ENCODE results near the gene RIOK1.
"Not testable (repeated sequence)": the region's sequence is repeated elsewhere in the genome, so short reads cannot be mapped to it uniquely, and the experiment has no call there.

RIOK1 gene

DNA sequence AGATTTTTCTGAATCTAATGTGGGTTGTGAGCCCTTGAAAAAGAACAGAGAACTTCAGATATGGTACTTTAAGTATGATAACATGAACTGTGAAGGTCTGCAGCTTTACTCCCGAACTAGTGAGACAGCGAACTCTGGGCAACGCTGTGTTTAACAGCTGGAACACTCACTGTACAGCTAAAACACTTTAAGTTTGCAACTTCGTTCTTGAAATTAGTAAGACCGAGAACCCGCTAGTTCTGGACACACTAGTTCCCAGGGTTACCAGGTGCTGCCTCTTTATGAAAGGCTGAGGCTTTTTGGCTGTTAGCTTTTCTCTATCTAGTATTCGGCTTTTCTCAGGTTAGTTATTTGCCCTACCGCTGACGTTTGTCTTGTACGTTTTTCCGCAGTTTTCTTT lies 52.9 kb downstream of the RIOK1 start:
- Mint-ChIP-seq H3K4me1 (peaks cover 14% of the 10 kb centered on the region), H3K27ac (no peak overlapping the region), H3K27me3 (peaks cover 4% of the 10 kb centered on the region), H3K36me3 (ENCODE audit: low read depth) (no peaks in the 10 kb centered on the region), H3K4me3 (no peak overlapping the region), H3K9me3 (no peaks in the 10 kb centered on the region)
- DNase-seq, result no peak
- no peak for ATAC-seq

DNA sequence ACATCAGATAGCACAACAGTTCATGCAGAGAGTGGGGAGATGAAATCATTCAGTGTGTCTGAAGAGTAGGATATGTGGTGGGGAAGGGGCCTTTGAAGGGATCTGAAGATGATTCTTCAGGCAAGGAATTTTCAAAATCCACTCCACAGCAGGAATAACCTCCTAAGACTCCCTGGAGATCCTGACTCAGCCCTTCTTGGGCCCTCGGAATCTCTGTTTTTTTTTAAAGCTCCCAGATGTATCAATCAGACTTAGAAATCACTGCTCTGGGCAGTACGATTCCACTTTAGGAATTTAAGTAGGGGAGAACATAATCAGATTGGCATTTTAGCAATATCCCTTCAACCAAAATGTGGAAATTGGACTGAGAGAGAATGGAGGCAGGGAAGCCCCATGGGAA lies 55.5 kb downstream of the RIOK1 start:
- peaks cover under 1% of the 10 kb centered on the region for H3K4me1 Mint-ChIP-seq
- no peaks in the 10 kb centered on the region for H3K9me3 Mint-ChIP-seq
- ATAC-seq (no peak), DNase-seq (no peak)
- no peak overlapping the region for H3K4me3 Mint-ChIP-seq
- peaks cover 4% of the 10 kb centered on the region for H3K27me3 Mint-ChIP-seq
- no peak overlapping the region for H3K27ac Mint-ChIP-seq
- H3K36me3 Mint-ChIP-seq (ENCODE audit: low read depth), result no peaks in the 10 kb centered on the region

DNA sequence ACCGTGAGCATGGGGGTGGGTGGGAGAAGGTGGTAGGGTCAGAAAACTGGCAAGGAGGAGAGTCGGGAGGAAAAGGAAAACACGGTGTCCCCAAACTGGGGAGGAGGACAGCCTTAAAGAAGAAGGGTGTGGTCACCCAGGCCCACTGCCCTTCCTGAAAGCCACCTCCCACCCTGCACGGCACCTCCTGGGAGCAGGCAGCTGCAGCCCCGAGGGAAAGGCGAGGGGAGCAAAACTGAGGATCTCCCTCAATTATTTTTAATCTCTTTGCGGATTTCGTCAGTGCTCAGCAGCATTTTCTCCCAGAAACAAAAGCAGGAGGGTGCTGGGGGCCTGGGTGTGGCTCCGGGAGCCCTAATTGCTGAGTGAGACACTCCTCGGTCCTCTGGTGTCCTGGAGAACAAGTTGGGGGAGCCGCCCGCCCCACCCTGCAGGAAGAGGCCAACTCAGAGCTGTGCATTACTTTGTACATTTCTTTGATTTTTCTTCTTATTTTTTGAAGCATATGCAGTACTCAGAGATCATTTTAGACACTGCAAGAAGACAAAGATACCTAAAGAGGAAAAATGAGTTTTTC lies 56.4 kb downstream of the RIOK1 start:
- DNase-seq, result no peak
- no peak for ATAC-seq
- H3K9me3 Mint-ChIP-seq, result no peaks in the 10 kb centered on the region
- H3K27ac Mint-ChIP-seq, result no peak overlapping the region
- no peak overlapping the region for H3K4me3 Mint-ChIP-seq
- peaks cover 4% of the 10 kb centered on the region for H3K27me3 Mint-ChIP-seq
- no peaks in the 10 kb centered on the region for H3K36me3 Mint-ChIP-seq (ENCODE audit: low read depth)
- peaks cover 3% of the 10 kb centered on the region for H3K4me1 Mint-ChIP-seq

DNA sequence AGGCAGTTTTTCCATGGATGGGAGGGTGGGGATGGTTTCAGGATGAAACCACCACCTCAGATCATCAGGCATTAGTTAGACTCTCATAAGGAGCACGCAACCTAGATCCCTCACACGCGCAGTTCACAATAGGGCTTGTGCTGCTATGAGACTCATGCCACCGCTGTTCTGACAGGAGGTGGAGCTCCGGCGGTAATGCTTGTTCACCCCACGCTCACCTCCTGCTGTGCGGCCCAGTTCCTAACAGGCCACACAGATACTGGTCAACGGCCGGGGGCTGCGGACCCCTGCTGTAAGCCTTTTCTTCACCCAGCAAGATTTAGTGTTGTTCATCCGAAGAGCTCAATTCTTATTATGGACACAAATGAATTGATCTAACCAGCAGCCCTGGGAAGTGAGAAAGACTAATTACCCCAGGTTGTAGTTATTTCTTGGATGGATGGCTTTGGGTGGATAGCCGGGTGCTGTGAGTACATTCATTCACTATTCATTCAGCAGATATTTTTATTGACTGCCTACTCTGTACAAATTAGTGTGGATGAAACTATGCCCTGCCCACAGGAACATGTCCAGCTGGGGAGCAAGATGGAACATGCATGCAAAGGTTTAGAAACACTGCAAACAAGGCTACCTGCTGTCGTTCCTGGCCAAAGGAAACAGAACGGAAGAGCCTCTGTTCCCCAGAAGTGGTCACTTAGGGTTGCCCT lies 57.2 kb downstream of the RIOK1 start:
- peaks cover 3% of the 10 kb centered on the region for H3K4me1 Mint-ChIP-seq
- no peak overlapping the region for H3K27ac Mint-ChIP-seq
- peaks cover 6% of the 10 kb centered on the region for H3K27me3 Mint-ChIP-seq
- DNase-seq, result no peak
- no peaks in the 10 kb centered on the region for H3K9me3 Mint-ChIP-seq
- H3K4me3 Mint-ChIP-seq, result no peak overlapping the region
- no peak for ATAC-seq
- H3K36me3 Mint-ChIP-seq (ENCODE audit: low read depth), result no peaks in the 10 kb centered on the region

DNA sequence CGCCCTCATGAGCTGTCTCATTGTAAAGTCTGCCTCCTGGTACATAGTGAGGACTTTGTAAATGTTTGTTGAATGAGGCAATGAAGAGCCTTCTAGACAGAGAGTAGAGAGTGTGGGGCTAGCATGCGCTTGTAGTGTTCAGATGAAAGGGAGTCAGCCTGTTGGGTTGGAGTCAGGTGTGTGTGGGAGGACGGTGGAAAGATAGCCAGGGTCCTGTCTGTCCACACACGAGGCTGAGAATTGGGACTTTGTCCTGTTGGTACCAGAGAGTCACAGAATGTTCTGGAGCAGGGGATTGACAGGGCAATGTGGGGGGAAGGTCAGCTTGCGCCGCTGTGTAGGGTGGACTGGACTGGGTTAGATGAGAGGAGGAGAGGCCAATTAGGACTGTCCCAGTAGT lies 58.6 kb downstream of the RIOK1 start:
- H3K9me3 Mint-ChIP-seq, result no peaks in the 10 kb centered on the region
- no peak overlapping the region for H3K4me3 Mint-ChIP-seq
- H3K36me3 Mint-ChIP-seq (ENCODE audit: low read depth), result no peaks in the 10 kb centered on the region
- peaks cover 6% of the 10 kb centered on the region for H3K27me3 Mint-ChIP-seq
- DNase-seq, result no peak
- ATAC-seq, result no peak
- H3K4me1 Mint-ChIP-seq, result peaks cover 3% of the 10 kb centered on the region
- no peak overlapping the region for H3K27ac Mint-ChIP-seq

DNA sequence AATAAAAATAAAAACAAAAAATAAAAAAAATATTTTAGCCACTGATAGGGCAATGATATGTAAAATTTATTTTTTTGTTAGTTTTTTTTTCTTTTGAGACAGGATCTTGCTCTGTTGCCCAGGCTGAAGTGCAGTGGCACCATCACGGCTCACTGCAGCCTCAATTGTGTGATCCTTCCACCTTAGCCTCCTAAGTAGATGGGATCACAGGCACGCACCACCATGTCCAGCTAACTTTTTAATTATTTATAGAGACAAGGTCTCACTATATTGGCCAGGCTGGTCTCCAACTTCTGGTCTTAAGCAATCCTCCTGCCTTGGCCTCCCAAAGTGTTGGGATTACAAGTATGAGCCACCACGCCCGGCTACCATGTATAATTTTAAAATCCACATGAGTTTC lies 59.4 kb downstream of the RIOK1 start:
- H3K36me3 Mint-ChIP-seq (ENCODE audit: low read depth), result no peaks in the 10 kb centered on the region
- no peaks in the 10 kb centered on the region for H3K9me3 Mint-ChIP-seq
- H3K4me3 Mint-ChIP-seq, result no peak overlapping the region
- H3K27me3 Mint-ChIP-seq, result peaks cover 6% of the 10 kb centered on the region
- peaks cover 3% of the 10 kb centered on the region for H3K4me1 Mint-ChIP-seq
- ATAC-seq (no peak), DNase-seq (no peak)
- no peak overlapping the region for H3K27ac Mint-ChIP-seq

DNA sequence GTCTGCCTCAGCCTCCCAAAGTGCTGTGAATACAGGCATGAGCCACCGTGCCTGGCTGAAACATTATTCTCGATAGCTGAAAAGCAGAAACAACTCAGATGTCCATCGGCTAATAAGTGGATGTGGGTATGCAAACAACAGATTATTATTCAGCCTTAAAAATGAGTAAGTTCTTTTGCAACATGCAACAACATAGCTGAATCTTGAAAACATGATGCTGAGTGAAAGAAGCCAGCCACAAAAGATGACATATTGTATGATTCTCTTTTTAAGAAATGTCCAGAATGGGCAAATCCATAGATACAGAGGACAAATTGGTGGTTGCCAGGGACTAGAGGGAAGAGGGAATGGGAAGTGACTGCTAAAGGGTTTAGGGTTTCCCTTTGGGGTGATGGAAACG lies 61.7 kb downstream of the RIOK1 start:
- peaks cover 3% of the 10 kb centered on the region for H3K4me1 Mint-ChIP-seq
- ATAC-seq, result no peak

DNA sequence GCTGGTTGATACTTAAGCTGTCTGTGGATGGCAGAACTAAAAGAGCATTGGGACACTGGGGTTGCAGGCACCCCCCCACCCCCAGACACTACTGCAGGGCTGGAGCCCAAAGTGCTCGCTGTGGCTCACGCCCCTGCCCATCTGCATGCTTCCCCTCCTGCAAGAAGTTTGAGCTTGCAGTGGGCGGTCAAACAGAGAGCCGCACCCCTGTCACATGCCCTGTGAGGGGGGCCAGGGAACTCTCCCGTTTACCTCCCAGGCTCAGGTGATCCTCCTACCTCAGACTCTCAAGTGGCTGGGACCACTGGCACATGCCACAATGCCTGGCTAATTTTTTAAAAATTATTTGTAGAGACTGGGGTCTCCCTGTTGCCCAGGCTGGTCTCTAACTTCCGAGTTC lies 63.3 kb downstream of the RIOK1 start:
- DNase-seq (no peak), ATAC-seq (no peak)
- H3K4me3 Mint-ChIP-seq, result no peak overlapping the region
- H3K4me1 Mint-ChIP-seq, result peaks cover 3% of the 10 kb centered on the region
- H3K27ac Mint-ChIP-seq, result no peak overlapping the region
- H3K36me3 Mint-ChIP-seq (ENCODE audit: low read depth), result no peaks in the 10 kb centered on the region
- peaks cover 2% of the 10 kb centered on the region for H3K27me3 Mint-ChIP-seq
- no peaks in the 10 kb centered on the region for H3K9me3 Mint-ChIP-seq

More for the DNA sequence above, 61.7 kb downstream of the RIOK1 start:
- Mint-ChIP-seq H3K27ac (no peak overlapping the region), H3K36me3 (ENCODE audit: low read depth) (no peaks in the 10 kb centered on the region), H3K27me3 (peaks cover 2% of the 10 kb centered on the region), H3K4me3 (no peak overlapping the region), H3K9me3 (no peaks in the 10 kb centered on the region)
- no peak for DNase-seq

DNA sequence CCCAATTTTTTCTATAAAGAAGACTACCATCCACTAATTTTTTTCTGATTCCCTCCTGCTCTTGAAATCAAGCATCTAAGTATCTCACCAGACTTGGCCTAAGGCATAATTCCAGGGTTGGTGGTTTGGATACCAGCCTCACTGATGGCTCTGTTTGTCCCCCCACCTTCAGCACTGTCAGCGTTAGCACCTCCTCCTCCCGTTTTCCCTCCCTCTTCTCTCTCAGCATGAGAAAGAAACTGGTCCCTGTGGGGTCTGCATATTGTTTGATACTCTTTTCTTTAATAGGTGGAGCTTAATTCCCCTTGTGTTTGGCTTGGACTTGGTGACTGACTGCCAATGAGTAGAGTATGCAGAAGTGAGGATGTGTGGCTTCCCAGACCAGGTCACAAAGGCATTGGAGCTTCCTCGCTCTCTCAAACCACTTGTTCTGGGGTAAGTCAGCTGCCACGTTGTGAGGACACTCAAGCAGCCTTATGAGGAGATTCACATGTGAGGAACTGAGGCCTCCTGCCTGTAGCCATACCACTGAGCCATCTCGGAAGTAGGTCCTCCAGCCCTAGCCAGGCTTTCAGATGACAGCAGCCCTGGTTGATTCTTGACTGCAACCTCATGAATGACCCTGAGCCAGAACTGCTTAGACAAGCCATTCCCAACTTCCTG lies 65.2 kb downstream of the RIOK1 start:
- ATAC-seq, result no peak
- H3K36me3 Mint-ChIP-seq (ENCODE audit: low read depth), result no peaks in the 10 kb centered on the region
- H3K27me3 Mint-ChIP-seq, result peaks cover 2% of the 10 kb centered on the region
- H3K4me1 Mint-ChIP-seq, result peaks cover 3% of the 10 kb centered on the region
- H3K9me3 Mint-ChIP-seq, result no peaks in the 10 kb centered on the region
- DNase-seq, result no peak
- no peak overlapping the region for H3K27ac Mint-ChIP-seq
- H3K4me3 Mint-ChIP-seq, result no peak overlapping the region

DNA sequence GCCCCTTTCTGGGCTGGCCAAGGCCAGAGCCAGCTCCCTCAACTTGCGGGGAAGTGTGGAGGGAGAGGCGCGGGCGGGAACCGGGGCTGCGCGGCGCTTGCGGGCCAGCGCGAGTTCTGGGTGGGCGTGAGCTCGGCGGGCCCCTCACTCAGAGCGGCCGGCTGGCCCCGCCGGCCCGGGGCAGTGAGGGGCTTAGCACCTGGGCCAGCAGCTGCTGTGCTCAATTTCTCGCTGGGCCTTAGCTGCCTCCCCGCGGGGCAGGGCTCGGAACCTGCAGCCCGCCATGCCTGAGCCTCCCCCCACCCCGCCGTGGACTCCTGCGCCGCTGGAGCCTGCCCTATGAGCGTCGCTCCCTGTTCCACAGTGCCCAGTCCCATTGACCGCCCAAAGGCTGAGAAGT lies 66.7 kb downstream of the RIOK1 start:
- not testable (repeated sequence) for H3K4me3 Mint-ChIP-seq; ATAC-seq; H3K4me1 Mint-ChIP-seq; H3K27me3 Mint-ChIP-seq; DNase-seq; H3K27ac Mint-ChIP-seq; H3K36me3 Mint-ChIP-seq (ENCODE audit: low read depth); H3K9me3 Mint-ChIP-seq

DNA sequence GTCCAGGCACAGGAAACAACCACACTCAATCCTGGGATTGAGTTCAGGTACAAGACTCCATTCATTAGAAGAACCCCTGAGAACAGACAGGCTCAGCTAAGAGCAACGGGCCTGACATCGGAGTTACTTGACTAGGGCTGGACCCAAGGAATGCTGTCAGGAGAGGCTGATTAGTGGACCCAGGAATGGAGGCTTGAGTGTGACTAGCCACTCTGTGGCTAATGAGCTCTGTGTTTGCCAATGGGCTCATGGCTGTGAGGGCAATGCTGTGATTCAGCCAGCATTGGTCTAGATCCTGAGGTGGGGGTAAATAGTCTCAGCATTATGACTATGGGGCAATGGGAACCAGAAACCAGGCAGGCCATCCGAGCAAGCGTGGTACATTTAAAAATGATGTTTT lies 71.8 kb downstream of the RIOK1 start:
- Mint-ChIP-seq H3K27me3 (peaks cover 3% of the 10 kb centered on the region), H3K4me1 (no peaks in the 10 kb centered on the region), H3K9me3 (no peaks in the 10 kb centered on the region), H3K4me3 (no peak overlapping the region), H3K36me3 (ENCODE audit: low read depth) (no peaks in the 10 kb centered on the region), H3K27ac (no peak overlapping the region)
- ATAC-seq, result no peak
- no peak for DNase-seq

DNA sequence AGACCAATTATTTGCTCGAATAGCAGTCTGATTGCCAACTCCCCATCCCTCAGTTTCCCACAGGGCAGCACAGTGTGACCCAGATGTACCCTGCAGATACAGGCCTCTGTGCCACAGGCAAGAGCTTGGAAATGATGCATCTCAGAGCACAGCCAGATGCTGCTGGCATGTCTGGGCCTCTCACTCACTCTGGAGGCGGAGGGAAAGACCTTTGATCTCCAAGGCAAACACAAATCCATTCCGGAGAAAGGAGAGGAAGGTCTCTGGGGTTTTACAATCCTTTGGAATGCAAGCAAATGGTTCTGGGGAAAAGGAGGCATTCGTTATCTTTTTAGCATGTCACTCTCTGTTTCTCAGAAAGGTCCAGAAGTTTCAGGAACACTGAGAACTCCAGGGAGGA lies 74.2 kb downstream of the RIOK1 start:
- H3K27me3 Mint-ChIP-seq, result peaks cover 9% of the 10 kb centered on the region
- no peaks in the 10 kb centered on the region for H3K9me3 Mint-ChIP-seq
- no peaks in the 10 kb centered on the region for H3K36me3 Mint-ChIP-seq (ENCODE audit: low read depth)
- H3K4me1 Mint-ChIP-seq, result peaks cover 8% of the 10 kb centered on the region
- H3K27ac Mint-ChIP-seq, result no peak overlapping the region
- DNase-seq (no peak), ATAC-seq (no peak)
- H3K4me3 Mint-ChIP-seq, result no peak overlapping the region

DNA sequence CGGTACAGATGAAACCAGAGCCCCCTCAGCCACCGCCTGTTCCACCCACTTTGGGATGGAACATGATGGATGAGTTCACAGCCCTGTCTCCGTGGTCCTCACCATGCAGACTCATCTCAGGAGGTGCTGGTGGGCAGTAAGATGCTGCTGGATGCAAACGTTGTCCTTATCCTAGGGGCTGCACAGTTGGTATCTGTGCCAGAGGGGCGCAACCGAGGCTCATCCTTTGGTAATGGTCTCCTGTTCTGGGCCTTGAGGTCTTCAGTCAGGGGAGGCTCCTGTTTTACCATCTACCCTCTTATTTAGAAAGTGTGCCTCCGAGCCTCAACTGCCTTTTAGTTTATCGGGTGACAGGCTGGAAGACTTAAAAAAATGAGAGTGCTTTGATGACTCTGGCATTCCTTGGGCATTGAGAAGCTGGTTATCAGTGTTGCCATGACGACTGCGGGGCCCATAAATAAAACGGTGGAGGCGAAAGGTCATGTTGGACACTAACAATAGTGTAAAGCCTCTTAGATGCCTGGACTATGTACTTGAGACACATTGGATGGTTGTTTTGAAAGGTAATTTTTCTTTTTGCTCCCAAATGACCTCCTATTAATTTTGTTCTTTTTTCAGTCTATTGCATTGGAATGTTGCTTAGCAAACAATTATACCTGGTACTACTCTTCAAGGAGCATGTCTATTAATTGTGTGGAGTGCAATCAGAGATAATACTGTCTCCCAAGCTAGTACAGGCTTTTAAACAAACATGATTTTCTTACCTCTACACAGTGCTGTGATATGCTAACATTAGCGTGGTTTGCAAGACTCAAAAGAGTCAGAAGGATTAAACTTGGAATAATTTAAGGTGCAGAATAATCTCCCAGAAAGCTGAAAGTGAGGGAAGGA lies 77.6 kb downstream of the RIOK1 start:
- Mint-ChIP-seq H3K4me1 (peaks cover 8% of the 10 kb centered on the region), H3K4me3 (no peak overlapping the region), H3K36me3 (ENCODE audit: low read depth) (no peaks in the 10 kb centered on the region), H3K27ac (no peak overlapping the region), H3K27me3 (peaks cover 12% of the 10 kb centered on the region), H3K9me3 (no peaks in the 10 kb centered on the region)
- DNase-seq (no peak), ATAC-seq (no peak)
